A673 (cell line): ENCODE results near the gene NRP2.

Experiments used
- CTCF ChIP-seq: fragments of 300-800, 200-600 bp; sonication (generic); conservative IDR thresholded peaks from 2 replicates; pipeline ENCODE4 v1.5.1; 2017; ENCODE audit warnings: low read depth, mild to moderate bottlenecking, antibody characterized with exemption, low read length, moderate library complexity, mixed read lengths
- EZH2 ChIP-seq: fragments of 200-600 bp; sonication (generic); IDR thresholded peaks from 2 replicates; pipeline ENCODE4 v1.6.1; 2017; ENCODE audit warnings: borderline replicate concordance, low read depth, mild to moderate bottlenecking, mixed read lengths, antibody characterized with exemption, low read length; ENCODE audit not compliant: poor library complexity, severe bottlenecking

DNA sequence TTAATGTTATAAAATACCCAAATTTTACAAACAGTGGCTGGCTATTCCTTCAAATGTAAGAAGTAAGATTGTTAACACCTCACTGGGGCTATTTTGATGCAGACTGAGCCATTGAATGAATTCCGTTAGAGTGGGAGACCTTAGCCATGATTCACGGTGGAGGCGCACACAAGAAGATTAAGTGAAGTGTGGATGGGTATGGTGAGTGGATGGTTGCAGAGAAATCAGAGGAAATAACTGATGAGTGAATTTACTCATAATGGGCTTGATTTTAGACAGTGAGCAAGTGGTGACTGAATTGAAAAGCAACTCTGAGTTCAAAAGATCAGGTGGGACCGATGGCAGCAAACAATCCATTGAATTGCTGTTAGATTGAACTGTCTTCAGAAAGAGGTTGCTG lies 75.0 kb downstream of the NRP2 start:
- TF ChIP-seq CTCF (no peak), EZH2 (no peak)
